DMS79 (cell line): ENCODE results near the gene WHRN.
A peak's percentile ranks its signal among the peaks of the same experiment; 100 is the strongest.

Source experiments
- DNase-seq: peaks from one replicate; lab custom pipeline; 2025; lab: John Stamatoyannopoulos, UW

WHRN gene

DNA sequence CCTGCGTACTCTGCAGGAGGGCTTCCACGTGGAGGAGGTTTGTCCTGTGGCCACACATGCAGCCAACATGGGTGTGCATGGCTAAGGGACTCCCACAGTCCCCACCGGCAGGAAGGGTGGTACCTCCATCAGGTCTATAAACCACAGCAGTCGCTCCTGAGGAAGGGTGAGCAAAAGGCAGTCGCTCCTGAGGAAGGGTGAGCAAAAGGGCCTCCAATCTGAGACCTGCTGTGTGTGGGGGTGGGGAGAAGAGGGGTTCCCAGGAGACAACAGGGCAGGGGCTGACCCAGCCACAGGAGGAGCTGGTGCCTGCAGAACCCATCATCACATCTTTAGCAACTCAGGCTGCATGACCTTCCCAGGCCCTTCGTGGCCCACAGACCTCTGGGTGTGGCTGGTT lies 87.2 kb downstream of the WHRN start:
- DNase-seq = no peak

- DNase-seq = no peak
Measured at GRCh38 chr9:114417511-114417910, 87.8 kb downstream of the WHRN start.

GRCh38 chr9:114416906-114417305 lies 88.4 kb downstream of the WHRN start:
- DNase-seq = no peak

GRCh38 chr9:114416290-114416689 lies 89.0 kb downstream of the WHRN start:
- DNase-seq = no peak

GRCh38 chr9:114414346-114414745 lies 90.9 kb downstream of the WHRN start:
- DNase-seq = no peak

DNA sequence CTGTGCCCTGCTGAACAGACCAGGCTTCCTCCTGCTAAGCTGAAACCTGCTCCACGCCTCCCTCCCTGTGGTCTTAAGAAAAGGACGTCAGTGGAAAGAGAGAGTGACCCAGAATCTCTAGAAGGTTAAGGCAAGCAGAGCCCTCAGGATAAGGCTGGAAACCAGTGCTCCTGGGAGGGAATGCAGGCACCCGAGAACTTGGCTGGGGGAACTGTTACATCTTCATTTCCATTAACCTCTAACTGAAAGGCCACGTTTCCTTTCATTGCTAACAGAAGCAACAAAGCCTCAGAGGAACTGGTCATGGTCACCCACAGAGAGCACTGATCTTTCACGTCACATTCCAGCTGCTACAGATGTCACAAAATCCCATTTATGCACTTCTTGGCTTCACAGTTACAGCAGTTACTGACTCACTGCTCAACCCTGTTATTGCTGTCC lies 91.4 kb downstream of the WHRN start:
- DNase-seq = no peak

- no peak for DNase-seq
Measured at GRCh38 chr9:114412048-114412683, 93.1 kb downstream of the WHRN start.

DNA sequence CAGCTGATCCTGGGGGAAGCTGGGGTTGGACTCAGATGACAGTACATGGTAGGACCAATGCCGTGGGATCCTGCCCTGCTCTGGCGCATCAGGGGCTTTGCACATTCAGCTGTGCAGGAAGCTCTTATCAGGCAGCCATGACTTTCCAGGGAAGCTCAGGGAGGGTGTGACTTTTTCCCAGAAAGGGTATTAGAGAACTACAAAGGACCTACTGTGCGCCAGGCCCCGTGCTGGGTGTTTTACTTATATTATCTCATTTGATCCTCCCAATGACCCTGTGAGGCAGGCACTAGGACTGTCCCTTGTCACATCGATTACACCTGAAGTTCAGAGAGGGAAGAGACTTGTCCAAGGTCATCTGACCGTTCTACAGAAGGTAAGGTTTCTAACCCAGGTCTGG lies 93.8 kb downstream of the WHRN start:
- no peak for DNase-seq

DNA sequence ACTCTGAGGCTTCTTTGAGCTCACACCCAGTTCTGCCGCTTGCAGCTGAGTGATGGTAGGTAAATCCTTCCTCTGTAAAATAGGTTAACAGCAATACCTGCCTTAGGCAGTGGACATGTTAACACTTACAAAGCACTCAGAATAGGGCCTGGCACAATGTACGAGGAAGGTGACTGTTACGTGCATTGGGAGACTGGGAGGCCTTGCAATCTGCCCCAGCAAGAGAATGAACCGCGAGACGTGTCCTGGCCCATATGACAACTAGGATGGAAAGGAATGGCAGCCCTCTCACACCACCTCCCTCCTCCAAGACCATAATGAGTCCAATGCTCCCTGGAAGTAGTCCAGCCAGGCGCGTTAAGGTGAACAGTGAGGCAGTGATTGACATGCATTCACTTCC lies 94.4 kb downstream of the WHRN start:
- no peak for DNase-seq

- no peak for DNase-seq
Measured at GRCh38 chr9:114409842-114410241, 95.4 kb downstream of the WHRN start.

- DNase-seq = peak; percentile 38
Measured at GRCh38 chr9:114409103-114409780, 96.0 kb downstream of the WHRN start.

- DNase-seq = no peak
Measured at GRCh38 chr9:114408645-114409044, 96.6 kb downstream of the WHRN start.

- no peak for DNase-seq
Measured at GRCh38 chr9:114407889-114408288, 97.4 kb downstream of the WHRN start.

- DNase-seq = no peak
Measured at GRCh38 chr9:114406441-114406840, 98.8 kb downstream of the WHRN start.

GRCh38 chr9:114405294-114406034 lies 99.8 kb downstream of the WHRN start:
- DNase-seq = no peak

DNA sequence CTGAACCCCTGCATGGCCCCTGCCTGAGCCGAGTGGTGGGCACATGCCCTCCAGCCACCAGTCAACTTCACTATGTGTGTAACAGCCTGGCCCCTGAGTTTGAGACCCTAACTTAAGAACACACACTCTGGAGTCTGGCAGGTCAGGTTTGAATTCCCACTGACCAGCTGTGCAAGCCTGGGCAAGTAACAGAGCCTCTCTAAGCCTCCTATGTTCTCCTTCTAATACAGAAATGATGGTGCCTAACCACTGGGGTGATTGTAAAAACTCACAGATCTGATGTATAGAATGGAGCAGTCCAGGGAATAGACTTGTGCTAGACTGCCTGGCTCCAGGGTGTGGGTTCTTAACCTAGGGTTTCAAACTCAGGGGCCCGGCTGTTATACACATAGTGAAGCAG lies 100.7 kb downstream of the WHRN start:
- no peak for DNase-seq

- no peak for DNase-seq
Measured at GRCh38 chr9:114403153-114403756, 102.0 kb downstream of the WHRN start.

DNA sequence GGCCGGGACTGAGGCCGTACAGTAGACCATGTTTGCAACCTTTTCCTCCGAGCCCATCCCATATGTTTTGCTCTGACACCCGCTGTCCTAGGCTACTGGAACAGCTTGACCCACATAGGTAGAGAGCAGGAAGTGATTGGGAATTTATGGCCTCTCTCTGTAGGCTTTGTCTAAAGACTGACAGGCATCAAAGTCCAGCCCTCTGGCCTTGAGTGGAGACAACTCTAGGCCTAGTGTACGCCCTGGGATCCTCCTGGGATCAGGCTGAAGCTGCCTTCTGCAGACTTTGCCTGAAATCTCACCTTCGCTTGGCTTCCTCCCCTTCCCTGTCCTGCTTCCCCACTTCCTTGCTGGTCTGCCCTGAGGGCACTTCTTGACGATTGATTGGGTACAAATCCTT lies 103.9 kb downstream of the WHRN start:
- DNase-seq = no peak

DNA sequence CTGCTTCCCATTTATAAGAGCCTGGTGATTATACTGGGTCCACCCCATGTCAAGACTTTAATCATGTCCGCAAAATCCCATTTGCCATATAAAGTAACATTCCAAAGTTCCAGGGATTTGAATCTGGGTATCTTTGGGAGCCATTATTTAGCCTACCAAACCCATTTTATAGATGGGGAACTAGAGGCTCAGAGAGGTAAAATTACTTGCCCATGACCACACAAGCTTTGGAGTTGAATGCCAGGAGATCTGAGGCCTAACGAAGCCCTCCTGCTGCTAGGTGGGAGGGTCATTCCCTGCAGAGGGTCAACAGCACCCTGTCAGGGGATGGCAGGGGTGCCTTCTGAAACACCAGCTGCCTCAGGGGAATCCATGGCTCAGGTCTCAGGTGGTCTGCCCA lies 104.5 kb downstream of the WHRN start:
- no peak for DNase-seq

- no peak for DNase-seq
Measured at GRCh38 chr9:114400219-114400618, 105.1 kb downstream of the WHRN start.

DNA sequence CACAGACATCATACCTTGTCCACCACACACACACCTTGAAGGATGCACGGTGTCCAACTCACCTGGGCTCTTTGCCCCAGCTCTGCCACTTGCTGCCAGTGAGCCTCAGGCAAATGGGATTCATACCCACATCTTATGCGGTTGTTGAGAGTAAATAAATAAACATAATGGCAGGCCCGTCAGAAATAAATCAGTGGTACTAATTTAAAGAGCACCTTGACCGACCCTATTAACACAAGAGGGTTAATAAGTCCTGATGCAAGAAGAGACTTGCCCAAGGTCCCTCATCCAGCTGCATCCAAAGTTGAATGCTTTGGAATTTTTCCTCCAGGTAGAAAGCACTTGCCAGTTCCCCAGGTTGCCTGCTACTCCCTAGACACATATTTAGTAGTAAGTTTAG lies 105.9 kb downstream of the WHRN start:
- no peak for DNase-seq

GRCh38 chr9:114397848-114398605 lies 107.2 kb downstream of the WHRN start:
- no peak for DNase-seq
